ENCODE results near the gene PNMA8C.

DNA sequence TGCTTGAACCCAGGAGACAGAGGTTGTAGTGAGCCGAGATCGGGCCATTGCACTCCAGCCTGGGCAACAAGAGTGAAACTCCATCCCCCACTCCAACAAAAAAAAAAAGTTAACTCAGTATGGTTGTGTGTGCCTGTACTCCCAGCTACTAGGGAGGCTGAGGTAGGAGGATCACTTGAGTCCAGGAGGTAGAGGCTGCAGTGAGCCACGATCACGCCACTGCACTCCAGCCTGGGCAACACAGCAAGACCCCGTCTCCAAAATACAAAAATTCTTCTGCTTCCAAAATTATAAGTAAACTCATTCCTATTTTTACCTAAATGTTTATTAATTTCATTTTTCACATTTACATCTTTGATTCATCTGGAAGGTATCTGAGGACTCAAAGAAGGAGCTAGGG is 28.2 kb upstream of the PNMA8C start:
- TF ChIP-seq, protein P1, sequence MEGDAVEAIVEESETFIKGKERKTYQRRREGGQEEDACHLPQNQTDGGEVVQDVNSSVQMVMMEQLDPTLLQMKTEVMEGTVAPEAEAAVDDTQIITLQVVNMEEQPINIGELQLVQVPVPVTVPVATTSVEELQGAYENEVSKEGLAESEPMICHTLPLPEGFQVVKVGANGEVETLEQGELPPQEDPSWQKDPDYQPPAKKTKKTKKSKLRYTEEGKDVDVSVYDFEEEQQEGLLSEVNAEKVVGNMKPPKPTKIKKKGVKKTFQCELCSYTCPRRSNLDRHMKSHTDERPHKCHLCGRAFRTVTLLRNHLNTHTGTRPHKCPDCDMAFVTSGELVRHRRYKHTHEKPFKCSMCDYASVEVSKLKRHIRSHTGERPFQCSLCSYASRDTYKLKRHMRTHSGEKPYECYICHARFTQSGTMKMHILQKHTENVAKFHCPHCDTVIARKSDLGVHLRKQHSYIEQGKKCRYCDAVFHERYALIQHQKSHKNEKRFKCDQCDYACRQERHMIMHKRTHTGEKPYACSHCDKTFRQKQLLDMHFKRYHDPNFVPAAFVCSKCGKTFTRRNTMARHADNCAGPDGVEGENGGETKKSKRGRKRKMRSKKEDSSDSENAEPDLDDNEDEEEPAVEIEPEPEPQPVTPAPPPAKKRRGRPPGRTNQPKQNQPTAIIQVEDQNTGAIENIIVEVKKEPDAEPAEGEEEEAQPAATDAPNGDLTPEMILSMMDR (IDR thresholded peaks at IDR 0.05), result no peak
- no peak for TF ChIP-seq POLR2AphosphoS5 (IDR thresholded peaks at IDR 0.05)

Data from breast epithelium (tissue), 3 donors.